HG03108 (cell line): ENCODE data around the gene ARPIN.

ENCODE experiments used
- ATAC-seq: cut with Tn5 transposase; IDR thresholded peaks from one replicate; pipeline ENCODE4 v1.9.1; 2021; ENCODE audit warnings: moderate library complexity; ENCODE audit not compliant: unreplicated experiment

The ARPIN gene

GRCh38 chr15:89845305-89845893, 67.4 kb downstream of the ARPIN start:
- no peak for ATAC-seq
